Eye (tissue), 1 donor: Measurements from ENCODE around the gene CHST11.

Experiments used
- DNase-seq: peaks from one replicate; pipeline ENCODE4 v3.0.0-alpha.2; 2015

CHST11 gene

DNA sequence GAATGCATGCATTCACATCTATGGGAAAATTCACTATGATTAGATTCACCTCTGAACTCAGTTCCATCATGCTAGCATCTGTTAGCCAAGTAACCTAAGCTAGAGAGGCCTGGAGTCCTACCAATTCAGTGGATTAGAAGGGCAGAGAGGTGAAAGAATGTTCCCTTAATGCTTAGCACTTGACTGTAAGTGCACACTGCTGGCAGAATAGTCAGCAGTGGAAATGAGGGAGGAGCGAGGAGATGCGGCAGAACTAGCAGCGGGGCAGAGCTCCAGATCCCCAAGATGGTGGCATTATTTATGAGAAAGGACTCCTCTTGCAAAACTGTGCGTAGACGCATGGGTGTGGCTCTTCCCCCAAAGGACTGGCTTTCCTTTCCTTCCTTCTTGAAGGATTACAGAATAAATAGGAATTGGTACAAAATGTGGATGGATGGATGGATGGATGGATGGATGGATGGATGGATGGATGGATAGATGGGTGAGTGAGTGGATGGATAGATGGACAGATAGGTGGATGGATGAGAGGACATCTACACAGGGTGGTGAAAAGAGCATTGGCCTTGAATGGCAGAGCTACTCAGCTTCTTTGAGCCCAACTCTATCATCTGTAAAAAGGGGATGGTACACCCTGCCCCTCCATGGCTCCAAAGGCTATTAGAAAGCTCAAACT lies 227.2 kb downstream of the CHST11 start:
- peak; percentile 42 for DNase-seq

DNA sequence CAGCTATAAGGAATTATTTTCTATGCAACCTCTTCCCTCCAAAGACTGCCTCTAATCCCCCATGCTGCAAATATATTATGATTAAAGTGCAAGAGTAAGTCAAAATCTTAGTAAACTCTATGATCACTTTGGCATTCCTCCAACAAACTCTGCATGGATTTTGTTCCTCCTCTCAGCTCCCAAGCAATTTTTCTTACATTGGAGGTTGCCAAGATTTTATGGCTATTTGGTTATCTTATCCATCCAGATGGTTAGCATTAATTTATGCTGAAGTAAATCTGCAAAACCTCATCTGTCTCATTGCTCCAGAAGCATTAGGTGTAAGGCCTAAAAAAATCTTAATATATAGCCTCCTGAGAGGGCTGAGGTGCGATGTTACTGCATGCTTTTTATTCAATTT lies 228.1 kb downstream of the CHST11 start:
- DNase-seq = peak; percentile 71

DNA sequence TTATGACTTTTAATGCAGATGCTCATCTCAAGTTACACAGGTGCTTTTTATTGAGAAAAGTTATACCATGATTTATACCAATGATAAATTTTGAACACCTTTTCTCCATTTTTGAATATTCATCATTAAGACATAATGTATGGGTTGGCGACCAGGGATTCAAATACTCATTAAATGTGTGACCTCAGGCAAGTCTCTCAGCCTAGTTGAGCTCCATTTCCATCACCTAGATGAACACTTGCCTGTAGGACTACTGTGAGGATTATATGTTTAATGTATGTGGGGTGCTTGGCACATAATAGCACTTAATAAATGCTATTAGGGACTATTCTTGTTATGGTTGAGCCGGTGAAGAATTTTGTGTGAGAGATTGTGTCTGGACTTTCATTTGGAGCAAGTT lies 228.6 kb downstream of the CHST11 start:
- DNase-seq = no peak

DNA sequence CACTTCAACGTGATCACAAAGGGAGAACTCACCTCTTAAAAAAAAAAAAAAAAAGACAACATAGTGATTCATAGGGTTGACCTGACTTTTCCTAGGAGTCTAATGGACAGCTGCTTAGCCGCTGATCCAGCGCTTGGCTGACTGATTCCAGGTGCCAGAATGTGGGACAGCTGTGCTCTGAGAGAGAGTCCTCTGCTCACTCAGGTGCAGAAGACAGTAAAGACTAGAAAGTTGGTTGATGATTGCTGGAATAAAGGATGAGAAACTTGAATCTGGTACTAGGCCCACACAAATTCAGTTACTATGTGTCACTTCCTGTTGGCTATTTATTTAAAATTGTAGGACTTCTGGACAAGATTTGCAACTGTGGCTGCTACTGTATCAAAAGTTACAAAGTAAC lies 229.4 kb downstream of the CHST11 start:
- DNase-seq = no peak

DNA sequence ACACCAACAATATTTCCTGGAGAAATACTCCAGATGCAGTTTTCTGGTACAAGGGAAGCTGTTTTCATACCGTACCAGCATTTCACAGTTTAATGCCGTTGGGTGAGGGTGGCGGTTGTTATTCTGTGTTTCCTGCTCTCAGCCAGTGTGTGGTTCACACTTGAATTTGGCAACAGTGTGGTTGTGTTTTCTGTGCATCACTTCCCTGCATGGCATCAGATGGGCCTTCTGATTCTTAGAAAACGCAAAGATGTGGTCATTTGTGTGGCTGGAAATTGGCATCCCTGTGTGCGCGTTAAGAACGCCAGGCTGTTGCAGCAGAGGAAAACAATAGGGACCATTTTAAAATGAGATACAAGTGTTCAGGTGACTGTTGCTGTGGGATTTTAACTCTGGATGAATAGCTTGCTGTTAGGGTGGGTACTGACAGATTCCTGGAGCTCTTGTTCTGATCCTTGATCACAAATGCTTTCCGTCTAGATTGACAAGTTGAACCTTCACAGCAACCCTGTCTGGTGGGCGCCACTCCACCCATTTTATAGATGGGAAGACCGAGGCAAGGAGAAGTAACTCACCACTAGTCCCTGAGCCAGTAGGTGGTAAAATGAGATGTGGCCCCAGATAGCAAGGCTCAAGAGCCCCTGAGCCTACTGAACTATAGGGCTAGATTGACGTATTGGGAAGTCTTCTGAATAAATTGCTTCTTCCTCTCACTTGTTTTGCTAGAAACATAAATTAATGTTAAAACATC lies 231.2 kb downstream of the CHST11 start:
- DNase-seq = no peak

DNA sequence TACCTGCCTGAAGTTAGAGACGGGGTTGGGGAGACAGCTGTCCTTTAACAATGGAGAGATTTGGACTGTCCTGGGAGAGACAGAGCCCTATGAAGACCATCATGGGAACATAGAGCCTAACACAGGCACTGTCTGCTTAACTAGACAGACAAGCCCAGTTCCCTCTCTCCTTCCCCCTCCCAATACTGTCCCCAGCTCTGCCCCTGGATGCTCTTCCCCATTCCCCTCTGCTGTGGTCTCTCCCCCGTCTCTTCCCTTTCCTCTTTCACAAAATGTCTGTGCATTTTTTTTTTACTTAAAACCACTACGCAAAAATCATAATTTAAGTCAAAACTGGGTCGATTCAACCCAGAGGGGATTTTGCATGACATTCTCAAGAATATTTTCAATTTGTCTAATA lies 232.9 kb downstream of the CHST11 start:
- no peak for DNase-seq

DNA sequence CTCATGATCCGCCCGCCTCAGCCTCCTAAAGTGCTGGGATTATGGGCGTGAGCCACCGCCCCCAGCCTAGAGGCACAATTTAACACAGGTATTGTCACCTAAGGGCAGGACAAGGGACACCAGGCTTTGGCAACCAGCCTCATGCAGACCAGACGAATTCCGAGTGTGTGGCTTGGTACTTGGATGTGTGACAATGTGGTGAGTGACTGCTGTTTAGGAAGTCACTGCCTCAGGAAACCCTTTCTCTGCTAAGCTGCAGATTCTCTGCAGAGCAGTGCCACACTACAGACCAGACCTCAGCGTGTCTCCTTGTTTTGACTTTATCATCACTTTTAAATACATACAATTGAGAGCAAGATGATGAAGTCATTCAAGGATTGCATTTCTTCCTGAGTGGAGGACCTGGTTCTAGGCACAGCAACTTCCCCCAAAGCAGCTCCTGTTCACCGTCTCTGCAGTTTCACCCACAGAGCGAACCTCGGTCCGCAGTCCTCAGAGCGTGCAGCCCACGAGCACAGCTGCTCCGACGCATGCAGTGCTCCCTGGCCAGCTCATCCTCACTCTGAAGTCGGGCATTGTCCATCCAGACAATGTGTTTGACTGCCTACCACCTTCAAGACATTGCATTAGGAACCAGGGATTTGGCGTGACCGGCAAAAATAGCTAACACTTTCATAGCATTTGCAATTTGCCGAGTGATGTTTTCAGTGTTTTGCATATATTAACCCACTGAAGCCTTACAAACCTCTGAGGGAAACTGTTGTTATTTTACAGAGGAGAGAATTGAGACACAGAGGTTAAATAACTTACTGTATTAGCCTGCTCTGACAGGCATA lies 235.2 kb downstream of the CHST11 start:
- no peak for DNase-seq

DNA sequence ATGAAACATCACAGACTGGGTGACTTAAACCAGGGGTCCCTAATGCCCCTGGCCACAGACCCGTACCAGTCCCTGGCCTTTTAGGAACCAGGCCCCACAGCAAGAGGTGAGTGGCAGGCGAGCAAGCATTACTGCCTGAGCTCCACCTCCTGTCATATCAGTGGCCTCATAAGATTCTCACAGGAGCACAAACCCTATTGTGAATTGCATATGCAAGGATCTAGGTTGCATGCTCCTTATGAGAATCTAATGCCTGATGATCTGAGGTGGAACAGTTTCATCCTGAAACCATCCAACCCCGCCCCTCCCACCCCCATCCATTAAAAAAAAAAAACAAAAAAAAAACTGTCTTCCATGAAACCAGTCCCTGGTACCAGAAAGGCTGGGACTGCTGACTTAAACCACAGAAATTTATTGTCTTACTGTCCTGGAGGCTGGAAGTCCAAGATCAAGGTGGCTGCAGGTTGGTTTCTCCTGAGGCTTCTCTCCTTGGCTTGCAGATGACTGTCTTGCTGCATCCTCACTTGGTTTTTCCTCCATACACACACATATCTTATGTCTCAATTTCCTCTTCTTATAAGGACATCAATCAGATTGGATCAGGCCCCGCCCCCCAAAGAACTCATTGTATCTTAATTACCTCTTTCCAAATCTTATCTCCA lies 235.9 kb downstream of the CHST11 start:
- DNase-seq = no peak

DNA sequence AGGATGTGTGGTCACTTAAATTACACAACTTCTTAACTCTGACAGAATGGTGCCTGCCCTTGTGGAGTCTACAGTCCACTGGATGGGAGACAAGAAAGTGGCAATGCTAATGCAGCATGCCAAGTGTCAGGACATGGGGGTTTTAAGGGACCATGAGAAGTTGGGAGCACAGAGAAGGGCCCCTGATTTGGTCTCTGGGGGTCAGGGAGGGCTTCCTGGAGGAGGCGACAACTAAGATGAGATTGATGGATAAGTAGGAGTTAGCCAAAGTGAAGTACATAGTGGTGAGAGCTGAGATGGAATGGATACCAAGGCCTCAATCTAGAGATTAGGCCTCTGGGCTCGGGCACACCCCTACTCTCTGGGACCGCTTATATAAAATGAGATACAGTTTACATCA lies 236.7 kb downstream of the CHST11 start:
- no peak for DNase-seq

DNA sequence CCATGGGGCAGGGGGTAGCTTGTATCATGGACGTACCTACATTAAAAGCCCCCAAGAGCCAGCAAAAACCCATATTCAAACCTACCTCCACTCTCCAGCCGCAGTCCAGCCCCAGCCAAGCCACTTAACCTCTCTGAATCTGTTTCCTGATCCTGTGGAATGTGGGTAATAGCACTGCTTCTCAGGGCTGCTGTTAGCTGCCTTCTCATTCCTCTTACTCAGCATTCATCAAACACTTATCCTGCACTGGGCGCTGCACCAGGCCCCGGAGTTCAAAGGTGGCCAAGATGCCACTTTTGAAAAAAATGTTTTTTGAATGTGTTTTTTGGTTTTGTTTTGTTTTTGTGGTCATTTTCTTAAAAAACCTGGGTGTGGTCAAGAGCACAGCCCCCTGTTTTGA lies 237.4 kb downstream of the CHST11 start:
- no peak for DNase-seq

DNA sequence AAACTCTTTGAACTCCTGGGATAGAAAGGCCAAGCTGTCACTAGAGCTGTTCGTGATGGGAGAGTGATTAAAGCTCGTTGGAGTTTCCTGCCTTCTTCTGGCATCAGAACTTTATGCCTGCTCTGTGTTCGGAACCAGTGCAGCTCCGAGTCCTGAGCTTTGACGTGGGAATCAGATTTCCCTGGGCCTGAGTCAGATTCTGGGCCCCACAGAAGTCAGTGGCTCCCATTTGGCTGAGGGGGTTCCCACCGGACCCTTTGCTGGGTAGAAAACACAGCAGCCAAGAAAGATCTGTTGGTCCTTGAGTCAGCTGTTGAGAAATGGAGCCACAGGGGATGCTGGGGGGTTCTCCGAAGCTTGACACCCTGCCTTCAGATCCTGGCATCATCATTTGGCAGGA lies 238.0 kb downstream of the CHST11 start:
- no peak for DNase-seq

DNA sequence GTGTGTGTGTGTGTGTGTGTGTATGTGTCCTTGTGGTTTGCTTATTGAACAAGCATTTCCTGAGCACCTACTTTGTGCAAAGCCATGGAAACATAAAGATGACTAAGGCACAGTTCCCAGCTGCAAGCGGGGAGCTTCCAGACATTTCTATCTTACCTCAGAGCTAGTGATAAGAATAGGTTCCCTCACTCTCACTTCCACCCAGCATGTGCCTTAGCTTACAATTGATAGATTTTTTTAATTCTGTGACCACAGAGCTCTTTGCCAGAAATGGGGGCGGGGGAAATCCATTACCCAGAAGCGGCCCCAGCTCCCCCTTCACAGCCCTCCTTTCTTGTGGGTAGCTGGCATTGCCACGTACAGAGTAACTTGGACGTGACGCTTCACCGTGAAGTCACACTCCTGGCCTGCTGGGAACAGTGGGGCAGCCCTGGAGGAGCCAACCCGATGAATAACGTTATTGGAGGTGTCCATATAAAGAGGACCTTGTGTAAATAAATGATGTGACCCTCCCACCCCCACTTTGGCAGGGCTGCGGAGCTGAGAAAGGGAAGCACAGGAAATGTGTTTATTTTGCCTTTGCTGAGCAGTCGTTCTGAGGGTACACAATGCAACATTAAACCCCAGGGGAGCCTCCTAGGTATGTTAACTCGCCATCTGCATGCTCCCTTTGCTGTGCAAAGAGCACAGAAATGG lies 238.9 kb downstream of the CHST11 start:
- no peak for DNase-seq

DNA sequence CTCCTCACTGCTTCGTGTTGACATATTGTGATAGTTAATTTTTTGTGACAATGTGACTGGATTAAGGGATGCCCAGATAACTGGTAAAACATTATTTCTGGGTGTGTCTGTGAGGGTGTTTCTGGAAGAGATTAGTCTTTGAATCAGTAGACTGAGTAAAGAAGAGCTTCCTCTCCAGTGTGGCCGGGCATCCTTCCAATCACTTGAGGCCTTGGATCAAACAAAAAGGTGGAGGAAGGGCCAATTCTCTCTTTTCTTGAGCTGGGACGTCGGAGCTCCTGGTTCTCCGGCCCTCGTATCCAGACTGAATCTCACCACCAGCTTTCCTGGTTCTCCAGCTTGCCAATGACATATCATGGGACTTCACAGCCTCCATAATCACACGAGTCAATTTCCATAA lies 240.4 kb downstream of the CHST11 start:
- no peak for DNase-seq

DNA sequence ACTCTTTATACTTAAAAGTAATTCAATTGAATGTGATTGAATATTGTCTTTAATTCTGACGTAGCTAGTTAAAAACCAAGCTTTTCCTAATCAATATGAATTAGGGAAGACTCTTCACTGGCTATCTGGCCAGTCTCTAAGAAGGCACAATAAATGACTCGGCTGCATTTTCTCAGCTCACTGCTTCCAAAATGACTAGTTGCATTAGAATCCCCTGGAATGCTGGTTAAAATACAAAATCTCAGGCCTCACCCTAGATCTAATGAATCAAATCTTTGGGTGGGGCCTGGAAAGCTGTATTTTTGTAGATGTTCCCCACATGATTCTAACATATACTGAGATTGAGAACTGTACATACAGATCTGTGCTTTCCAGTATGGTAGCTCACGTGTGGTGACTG lies 242.1 kb downstream of the CHST11 start:
- no peak for DNase-seq

DNA sequence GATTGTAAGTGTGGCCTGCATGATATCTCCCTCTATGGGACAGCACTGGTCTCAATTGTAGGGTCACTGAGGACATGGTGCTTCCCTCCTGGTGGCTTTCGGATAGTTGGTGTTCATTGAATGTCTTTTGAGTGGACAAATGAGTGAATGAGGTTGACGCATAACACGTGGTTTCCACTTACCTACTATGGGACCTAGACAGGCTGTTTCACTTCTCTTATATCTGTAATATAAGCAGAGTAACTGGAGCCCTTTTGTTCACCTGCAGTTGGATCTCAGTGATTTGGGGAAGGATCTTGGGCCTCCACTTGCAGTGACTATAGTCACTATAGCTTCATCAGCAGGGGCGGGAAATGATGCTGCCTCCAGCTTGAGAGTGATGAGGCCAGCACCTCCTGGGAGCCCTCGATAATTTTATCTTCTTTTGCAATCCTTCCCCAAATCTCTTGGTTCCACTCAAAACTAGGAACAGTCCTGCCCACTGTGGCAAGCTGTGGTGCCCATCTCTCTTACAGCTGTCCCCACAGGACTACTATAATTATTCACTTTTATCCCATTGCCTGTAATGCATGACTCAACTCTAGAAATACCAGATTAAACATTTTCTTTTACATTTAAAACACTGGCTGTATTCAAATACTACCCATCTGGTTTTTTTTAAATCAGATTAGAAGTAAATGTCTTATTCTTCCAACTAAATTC lies 242.9 kb downstream of the CHST11 start:
- no peak for DNase-seq

DNA sequence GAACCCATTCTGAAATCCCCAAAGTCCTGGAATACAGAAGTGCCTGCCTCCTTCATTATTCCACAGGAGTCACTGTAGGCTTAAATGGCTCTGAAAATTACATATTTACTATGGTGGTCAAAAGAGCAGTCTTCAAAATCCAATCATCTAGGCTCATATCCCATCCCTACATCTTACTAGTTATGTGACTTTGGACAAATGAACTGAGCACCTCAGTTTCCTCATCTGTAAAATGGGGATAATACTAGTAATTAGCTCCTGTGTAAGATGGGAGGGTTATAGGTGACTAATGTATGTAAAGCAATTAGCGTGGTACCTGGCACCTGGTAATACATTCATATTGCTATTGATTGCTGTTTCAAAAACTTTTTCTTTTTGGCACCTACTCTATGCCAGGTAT lies 243.6 kb downstream of the CHST11 start:
- no peak for DNase-seq

DNA sequence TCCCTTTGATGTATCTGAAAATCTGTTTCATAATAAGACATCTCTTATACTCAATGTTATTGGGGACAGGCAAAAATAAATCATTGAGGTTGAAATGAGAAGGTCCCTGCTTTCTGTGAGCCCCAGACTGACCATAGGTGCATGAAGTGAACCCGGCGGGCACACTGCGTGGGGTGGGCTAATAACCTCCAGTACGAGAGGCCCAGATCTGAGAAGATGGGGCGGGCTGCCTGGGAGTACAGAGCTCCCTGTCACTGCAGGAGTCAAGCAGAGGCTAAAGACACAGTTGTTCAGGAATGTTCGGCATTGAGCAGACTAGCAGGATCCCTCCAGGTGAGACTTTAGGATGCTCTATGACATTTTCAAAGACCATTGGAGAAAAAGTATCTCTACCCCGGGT lies 244.6 kb downstream of the CHST11 start:
- DNase-seq = no peak

DNA sequence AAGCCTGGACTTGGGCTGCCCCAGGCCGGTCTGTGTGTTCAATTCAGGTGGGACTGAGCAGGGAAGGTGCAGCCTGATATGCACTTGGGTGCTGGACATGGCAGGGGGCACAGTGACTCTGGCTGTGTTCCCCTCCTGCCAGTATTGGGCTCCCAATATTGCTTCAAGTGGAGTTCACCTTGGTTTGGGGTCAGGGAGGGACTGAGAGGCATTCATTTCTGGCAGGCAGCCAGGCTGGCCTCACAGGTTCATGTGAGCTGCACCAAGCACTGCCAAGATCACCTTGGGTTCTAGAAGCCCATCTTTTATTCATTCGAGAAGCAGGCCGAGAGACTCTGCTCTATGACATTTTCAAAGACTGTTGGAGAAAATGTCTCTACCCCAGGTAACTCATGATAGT lies 245.0 kb downstream of the CHST11 start:
- no peak for DNase-seq

DNA sequence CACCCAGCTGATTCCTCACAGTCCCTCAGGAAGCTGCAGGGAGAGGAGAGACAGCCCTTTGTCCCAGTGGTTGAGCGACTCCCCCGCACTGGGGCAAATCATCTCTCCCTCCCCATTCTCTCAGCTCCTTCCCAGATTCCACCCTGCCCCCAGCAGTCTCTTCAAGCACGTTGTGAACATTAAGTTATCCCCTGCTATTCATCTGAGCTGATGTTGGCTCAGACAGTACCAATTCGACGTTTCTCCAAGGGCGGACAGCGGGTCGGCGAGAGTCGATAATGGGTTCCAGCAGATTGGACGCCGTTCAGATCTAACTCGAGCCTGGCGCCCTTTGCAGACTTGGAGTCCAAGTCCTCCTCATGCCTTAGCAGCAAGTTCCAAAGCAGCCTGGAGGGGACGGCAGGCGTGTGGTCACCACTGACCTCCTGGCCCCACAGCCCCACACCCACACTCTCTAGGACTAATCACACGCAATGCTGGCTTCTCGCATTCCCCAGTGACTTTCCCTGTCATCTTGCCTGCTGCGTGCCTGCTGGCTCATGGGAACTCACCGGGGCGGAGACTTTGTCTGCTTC lies 245.9 kb downstream of the CHST11 start:
- DNase-seq = peak; percentile 42

DNA sequence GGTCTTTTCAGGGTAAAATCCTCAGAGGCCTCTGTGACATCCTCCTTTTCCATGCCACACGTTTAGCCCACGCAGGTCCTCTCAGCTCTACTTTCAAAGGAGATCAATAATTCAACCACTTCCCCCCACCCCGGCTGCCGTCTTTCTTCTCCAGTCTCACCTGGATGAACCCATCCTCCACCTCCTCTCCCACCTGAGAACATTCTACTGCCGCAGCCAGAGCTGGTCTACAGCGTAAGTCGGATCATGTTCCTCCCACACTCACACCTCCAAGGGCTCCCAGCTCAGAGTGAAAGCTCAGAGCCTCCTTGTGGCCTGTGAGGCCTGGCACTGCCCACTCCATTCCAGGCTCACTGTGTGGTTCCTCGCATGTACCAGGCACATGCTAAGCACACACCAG lies 246.6 kb downstream of the CHST11 start:
- DNase-seq = no peak

DNA sequence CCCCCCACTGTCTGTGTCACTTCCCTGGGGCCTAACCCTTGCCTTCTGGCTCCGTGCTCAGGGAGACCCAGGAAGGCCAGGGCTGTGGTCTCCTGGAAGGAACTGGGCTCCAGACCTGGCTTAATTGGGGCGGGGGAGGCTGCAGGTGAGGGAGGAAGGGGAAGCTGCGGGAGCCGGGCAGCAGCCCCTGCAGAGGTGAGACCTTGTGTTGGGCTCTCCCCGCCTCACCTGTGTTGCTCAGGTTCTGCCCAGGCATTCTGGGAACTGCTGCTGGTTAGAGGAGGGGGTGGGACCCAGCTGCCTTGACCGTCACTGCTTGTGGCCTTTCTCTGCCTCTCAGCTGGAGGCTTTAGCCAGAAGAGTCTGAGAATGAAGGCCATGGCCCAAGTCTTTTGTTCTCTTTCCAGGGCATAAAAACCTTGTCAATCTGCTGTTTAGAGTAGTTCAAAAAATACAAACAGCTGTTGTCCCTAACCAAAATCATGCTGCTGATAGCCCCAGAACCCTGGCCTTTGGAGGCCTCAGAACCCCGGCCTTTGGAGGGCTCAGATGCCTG lies 247.6 kb downstream of the CHST11 start:
- no peak for DNase-seq
